HG03575 (cell line): ENCODE data around the gene ESRRG.

Experiments
- ATAC-seq: cut with Tn5 transposase; IDR thresholded peaks from one replicate; pipeline ENCODE4 v1.9.1; 2021; ENCODE audit not compliant: unreplicated experiment, insufficient number of reproducible peaks, low FRiP score; ENCODE audit errors: extremely low read depth

ESRRG gene

DNA sequence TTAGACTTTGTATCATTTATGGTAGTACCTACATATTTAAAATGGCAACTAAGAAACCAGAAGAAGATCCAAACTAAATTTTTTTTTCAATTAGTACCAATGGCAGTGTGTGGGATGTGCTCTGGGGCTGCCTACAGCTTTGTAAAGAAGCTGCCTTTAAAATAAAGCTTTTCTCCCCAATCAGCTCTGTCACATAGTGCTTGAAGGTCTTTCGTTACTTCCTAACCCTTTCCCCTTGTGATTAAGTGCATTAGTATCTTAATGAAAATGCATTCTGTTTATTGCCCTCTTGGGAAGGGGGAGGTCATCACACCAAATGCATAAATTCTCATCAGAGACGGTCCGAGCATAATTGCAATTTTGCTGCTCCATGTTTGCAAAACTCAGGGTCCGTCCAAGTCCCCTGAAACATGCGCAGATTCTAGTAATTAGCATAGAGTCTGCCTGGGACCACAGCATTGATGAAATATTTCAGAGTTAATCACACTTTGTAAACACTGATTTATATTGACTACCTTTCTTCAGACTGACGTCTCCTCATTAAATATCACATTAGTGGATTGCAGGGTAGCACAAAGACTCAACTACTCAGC is 71.3 kb downstream of the ESRRG start:
- ATAC-seq, result no peak

GRCh38 chr1:216643176-216643575 is 80.1 kb downstream of the ESRRG start:
- ATAC-seq, result no peak

GRCh38 chr1:216641669-216642460 is 81.4 kb downstream of the ESRRG start:
- ATAC-seq, result no peak

DNA sequence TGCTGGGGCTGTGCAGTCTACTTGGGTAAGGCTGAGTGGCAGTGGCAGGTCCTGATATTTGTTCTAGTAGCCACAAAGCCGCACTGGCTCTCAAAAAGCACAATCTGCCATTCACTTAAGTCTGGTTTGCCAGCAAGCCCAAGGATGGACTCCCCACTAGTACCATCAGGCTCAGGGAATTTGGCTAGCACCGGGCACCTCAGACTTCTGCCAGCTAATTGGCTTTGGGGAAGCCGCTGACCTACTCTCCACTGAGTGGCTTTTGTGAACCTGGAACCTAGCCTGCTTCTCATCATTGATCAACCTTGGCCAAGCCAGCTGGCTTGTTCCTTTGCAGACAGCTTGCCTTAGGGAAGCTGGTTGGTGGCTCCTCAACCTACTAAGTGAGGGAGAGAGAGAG is 83.1 kb downstream of the ESRRG start:
- no peak for ATAC-seq

- ATAC-seq, result no peak
Measured at GRCh38 chr1:216632980-216633379, 90.2 kb downstream of the ESRRG start.

DNA sequence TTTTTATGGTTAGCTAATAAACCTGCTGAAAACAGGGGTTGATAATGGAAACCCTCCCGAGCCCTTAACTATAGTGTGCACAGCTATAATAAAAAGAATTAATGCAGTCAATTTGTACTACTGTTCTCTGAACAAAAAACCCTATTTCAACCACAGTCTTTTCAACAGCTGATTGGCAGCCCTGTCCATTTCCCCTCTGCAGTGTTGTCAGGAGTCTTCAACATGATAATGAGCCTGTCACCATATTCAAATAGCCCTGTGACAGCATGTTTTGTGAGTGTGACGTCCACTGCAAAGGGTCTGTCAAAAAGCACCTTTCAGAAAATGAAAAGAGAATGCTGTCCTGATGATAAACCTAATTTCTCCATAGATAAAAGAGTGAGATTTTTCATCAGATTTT is 92.7 kb downstream of the ESRRG start:
- no peak for ATAC-seq

DNA sequence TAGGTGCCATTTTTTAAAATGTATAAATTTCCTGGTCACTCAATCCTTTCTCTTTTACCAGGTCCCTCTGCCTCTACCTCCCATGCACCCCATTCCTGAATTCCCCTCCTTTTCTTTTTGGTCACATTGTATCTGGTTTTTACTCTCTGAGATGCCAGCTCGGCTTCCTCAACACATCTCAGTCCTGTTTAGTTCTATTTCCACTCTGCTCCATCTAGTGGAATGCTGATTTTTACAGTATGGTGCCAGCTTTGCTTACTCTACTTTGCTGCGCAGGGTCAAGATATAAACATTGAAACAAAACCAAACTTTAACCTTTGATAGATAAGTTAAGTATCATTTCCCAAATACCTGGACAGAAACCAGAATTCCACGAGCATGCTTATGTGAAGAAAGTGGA is 96.0 kb downstream of the ESRRG start:
- no peak for ATAC-seq

GRCh38 chr1:216626394-216627067 is 96.7 kb downstream of the ESRRG start:
- ATAC-seq, result no peak

- ATAC-seq, result no peak
Measured at GRCh38 chr1:216621536-216621935, 101.7 kb downstream of the ESRRG start.

DNA sequence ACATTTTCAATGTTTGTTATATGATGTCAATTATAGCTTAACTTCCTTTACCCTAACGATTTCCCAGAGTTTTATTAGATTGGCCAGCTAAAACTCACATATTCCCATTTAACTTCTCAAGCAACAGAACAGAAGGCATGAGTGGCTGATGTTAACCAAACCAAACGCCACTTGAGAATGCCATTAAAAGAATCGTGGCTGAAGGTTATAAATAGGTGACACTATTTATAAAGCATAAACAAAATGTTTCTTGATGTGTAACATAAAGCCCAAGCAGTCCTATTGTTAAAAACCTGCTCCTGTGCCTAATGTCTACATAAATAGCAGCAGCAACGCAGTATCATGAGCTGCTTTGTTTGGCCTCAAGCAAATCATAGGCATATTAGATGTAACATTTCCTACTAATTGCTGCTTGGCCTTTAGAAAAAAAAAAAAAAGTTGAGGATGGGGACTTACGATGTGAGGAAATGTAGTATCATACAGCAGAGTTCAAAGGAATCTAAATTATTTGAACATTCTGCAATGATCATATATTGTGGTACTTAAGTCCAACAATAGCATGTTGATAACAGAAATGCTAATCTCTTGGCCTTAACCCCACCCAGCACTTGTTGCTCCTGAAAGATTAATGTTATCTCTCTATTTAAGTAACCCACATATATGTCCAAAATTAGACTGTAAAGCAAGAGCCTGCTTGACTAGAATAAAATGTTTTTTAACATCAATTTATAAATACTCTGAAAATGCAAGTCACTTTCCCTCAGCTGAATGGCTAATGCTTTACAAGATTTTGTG is 106.0 kb downstream of the ESRRG start:
- no peak for ATAC-seq

- no peak for ATAC-seq
Measured at GRCh38 chr1:216616425-216616824, 106.8 kb downstream of the ESRRG start.

DNA sequence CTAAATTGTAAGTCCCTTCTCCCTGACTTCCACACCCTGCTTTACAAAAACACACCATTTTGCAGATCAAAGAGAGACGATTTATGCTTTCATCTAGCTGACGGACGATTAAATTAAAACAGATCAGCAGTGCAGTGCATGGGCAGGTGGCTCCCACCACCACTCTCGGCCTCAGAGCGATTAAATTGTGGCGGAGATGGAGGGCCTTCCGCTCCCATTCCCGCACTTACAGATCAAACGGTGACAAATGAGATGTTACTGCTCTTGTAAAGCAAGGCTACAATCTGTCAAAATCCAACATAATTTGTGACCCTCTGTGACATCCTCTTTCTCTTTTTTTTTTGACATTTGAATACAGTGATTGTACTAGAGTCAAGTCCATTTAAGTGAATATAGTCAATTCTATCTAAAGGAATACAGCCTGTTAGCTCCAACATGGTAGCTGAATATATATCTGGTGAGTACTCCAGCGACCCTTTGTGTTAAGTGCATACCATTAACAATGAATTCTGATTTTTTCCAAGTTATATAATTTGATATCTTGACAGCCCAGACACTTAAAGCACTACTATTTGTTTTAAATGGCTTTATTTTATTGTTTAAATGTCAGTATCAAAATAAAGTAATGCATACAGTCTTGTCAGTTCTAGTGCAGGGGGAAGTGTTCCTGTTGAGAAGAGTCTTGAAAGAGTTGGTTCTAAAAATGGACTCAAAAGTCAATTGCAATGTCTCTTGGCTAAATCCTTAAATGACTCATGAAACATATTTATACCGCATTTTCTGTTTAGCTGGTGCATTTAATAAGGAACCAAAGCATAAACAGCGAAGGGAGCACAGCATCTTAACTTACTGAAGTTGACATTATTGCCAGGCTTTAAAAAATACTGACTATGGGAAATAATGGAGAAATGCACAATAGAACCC is 109.0 kb downstream of the ESRRG start:
- ATAC-seq, result no peak

- ATAC-seq, result no peak
Measured at GRCh38 chr1:216612291-216612690, 110.9 kb downstream of the ESRRG start.

DNA sequence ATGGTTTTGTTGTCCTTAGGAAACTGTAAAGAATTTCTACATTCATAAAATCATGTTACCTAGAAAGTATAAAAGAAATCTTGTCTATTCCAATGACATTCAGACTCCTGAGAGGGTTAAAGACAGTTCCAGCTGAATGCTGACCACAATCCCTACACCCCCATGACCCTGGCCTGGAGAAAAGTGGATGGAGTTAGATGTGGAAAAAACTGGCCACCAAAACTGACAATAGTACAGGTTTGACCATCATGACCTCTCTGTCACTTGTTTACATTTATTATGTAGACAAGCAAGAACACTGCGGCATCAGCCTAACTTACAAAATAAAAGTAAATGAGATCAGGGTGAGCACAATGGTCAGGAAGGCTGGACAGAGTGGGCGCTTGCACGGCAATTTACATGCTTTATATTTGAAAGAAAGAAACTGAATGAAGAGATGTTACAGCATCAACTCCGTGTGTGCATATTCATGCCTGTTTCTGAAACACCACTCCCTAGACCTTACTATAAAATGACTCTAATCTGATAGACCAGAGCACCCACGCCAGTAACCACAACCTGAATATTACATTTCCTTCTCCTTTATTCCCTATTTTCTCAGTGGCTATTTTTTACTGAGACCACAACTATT is 116.0 kb downstream of the ESRRG start:
- ATAC-seq, result no peak

DNA sequence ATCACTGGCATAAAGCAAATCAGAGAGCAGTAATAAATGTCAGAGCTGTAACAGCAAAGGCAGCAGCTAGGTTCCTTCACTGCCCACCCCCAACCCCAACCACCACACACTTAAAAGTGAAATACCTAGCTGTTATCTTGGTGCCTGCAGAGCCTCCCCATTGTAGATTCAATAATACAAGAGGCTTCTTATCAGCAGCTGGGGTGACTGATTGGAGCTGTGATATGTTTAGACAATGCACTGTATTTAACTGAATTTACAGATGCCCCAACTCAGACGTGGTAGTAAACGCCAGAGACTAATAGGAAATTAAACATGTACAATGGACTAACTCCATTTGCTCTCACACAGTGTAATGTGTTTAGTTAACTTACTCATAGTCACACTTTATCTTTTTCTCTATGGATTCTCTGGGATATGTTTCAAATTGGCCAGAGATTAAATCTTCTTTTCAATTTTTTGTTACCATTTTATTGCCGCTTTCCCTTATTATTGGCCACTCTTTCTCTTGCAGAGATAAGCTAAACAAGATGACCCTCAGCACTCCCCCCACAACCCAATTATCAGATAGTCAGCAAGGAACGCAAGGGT is 117.1 kb downstream of the ESRRG start:
- no peak for ATAC-seq

DNA sequence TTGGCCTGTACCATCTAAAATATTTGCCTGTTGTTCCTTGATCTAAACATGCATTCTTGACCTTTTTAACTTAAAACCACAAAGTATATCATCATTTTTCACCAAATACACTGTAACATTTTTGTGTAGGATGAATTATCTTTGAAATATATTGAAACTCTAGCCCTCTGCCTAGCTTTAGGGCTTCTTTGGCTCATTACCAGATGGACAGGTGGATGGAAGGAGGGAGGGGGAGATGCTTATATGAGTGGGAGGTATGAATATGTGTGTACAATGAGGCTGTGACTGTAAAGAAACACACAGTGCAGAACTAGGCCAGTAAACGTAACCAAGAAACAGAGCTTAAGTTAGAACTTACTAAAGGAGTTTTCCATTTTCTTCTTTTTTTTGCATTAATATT is 118.5 kb downstream of the ESRRG start:
- no peak for ATAC-seq

DNA sequence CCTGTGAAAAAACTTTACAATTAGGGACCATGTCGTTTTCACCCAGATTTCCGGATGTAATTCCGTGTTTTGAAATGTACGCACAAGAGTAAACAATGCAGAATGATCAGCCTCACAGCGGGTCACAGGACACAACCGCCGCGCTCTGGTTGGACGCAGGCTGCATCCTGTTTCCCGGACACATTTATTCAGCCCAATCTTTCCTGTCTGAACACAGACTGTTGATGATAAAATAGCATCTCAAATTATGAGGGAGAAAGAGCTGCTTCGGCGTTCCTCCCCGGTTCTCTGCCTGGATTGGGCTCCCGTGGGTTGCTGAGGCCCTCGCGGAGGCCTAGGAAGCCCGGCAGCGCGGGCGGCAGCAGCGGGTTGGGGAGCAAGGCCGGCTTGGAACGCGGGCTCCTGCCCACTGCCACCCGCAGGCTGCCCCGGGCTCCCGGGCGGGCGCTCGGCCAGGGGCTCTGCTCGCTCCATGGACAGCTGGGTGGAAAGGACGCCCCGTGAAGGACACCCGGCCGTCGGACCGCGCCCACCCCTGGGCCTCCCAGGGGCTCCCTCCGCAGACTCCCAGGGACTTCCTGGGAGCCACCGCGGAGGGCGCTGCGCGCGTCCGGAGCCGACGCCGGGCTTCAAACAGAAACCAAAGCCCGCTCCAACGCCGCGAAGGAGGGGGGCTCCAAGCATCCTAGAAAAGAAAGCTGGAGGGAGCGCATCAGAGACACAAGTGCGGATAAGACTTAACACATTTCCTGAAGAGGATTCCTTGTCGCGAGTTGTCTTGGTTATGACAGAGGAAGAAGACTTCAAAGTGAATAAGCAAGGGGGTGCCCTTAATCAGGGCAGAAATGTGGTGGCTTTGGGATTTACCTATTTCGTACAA is 122.3 kb downstream of the ESRRG start:
- peak; percentile 78 for ATAC-seq
